ENCODE results near the gene TSPO2.

Gene TSPO2

DNA sequence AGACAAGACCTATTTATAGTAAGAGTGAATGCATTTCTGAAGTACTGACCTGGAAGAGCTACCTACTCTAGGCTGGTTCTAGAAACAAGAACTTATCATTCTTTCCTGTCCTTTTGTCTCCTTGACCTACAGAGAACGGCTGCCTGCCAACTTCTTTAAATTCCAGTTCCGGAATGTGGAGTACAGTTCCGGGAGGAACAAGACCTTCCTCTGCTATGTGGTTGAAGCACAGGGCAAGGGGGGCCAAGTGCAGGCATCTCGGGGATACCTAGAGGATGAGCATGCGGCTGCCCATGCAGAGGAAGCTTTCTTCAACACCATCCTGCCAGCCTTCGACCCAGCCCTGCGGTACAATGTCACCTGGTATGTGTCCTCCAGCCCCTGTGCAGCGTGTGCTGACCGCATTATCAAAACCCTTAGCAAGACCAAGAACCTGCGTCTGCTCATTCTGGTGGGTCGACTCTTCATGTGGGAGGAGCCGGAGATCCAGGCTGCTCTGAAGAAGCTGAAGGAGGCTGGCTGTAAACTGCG is 19.0 kb downstream of the TSPO2 start:
- TF ChIP-seq EZH2phosphoT487 (IDR thresholded peaks at IDR 0.05; ENCODE audit: borderline replicate concordance, low read length): no peak
- TF ChIP-seq, protein P1, sequence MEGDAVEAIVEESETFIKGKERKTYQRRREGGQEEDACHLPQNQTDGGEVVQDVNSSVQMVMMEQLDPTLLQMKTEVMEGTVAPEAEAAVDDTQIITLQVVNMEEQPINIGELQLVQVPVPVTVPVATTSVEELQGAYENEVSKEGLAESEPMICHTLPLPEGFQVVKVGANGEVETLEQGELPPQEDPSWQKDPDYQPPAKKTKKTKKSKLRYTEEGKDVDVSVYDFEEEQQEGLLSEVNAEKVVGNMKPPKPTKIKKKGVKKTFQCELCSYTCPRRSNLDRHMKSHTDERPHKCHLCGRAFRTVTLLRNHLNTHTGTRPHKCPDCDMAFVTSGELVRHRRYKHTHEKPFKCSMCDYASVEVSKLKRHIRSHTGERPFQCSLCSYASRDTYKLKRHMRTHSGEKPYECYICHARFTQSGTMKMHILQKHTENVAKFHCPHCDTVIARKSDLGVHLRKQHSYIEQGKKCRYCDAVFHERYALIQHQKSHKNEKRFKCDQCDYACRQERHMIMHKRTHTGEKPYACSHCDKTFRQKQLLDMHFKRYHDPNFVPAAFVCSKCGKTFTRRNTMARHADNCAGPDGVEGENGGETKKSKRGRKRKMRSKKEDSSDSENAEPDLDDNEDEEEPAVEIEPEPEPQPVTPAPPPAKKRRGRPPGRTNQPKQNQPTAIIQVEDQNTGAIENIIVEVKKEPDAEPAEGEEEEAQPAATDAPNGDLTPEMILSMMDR (IDR thresholded peaks at IDR 0.05; ENCODE audit: low read depth, low read length, poor library complexity, severe bottlenecking): no peak
- H3K4me3 ChIP-seq (ENCODE audit: low read length): no peak overlapping the region
- H3K27ac ChIP-seq (ENCODE audit: low read depth, low read length): no peak overlapping the region
- H3K79me2 ChIP-seq (ENCODE audit: control insufficient read depth, low read length): no peaks in the 10 kb centered on the region
- no peaks in the 10 kb centered on the region for H3K9me3 ChIP-seq (ENCODE audit: control insufficient read depth, insufficient read depth, low read length)
- H3K9me2 ChIP-seq (replicated peaks; ENCODE audit: control insufficient read depth, low read length): no peaks in the 10 kb centered on the region
- peaks cover 25% of the 10 kb centered on the region for H3K36me3 ChIP-seq (ENCODE audit: control insufficient read depth, low read length)
- H3K4me1 ChIP-seq (ENCODE audit: control insufficient read depth, low read length): no peaks in the 10 kb centered on the region
- H3K4me2 ChIP-seq (ENCODE audit: low read length): no peak overlapping the region
- no peaks in the 10 kb centered on the region for H3F3A ChIP-seq (ENCODE audit: control insufficient read depth, insufficient read depth)
- no peaks in the 10 kb centered on the region for H3K27me3 ChIP-seq (ENCODE audit: control insufficient read depth, low read length)
- no peaks in the 10 kb centered on the region for H4K20me1 ChIP-seq (ENCODE audit: control insufficient read depth, insufficient read depth, low read depth, low read length)

DNA sequence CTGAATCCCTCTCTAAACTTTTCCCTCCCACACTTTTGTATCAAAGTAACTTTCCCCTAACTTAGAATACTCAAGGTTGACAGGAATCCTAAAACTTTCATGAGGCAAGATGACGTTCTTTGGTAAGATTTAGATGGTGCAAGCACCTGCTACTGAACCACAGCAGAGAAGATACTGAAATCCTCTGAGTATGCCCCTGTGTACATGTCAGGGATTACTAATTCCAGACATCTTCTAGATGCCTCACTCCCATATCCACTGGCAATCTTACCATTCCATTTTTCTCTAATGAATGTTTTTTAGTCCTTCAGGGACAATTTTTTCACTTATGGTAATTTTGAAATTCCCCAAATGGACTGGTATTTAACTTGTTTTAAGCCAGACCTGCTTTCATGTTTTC is 19.8 kb downstream of the TSPO2 start:
- Histone ChIP-seq H3K36me3 (ENCODE audit: control insufficient read depth, low read length) (peaks cover 32% of the 10 kb centered on the region), H3K27ac (ENCODE audit: low read depth, low read length) (no peak overlapping the region), H3K4me3 (ENCODE audit: low read length) (no peak overlapping the region), H3K4me2 (ENCODE audit: low read length) (no peak overlapping the region), H3K79me2 (ENCODE audit: control insufficient read depth, low read length) (no peaks in the 10 kb centered on the region), H3K9me2 (replicated peaks; ENCODE audit: control insufficient read depth, low read length) (no peaks in the 10 kb centered on the region), H3K9me3 (ENCODE audit: control insufficient read depth, insufficient read depth, low read length) (no peaks in the 10 kb centered on the region), H3K27me3 (ENCODE audit: control insufficient read depth, low read length) (no peaks in the 10 kb centered on the region), H3F3A (ENCODE audit: control insufficient read depth, insufficient read depth) (no peaks in the 10 kb centered on the region), H3K4me1 (ENCODE audit: control insufficient read depth, low read length) (no peaks in the 10 kb centered on the region), H4K20me1 (ENCODE audit: control insufficient read depth, insufficient read depth, low read depth, low read length) (no peaks in the 10 kb centered on the region)
- TF ChIP-seq EZH2phosphoT487 (IDR thresholded peaks at IDR 0.05; ENCODE audit: borderline replicate concordance, low read length): no peak
- TF ChIP-seq, protein P1 (IDR thresholded peaks at IDR 0.05; ENCODE audit: low read depth, low read length, poor library complexity, severe bottlenecking): no peak

DNA sequence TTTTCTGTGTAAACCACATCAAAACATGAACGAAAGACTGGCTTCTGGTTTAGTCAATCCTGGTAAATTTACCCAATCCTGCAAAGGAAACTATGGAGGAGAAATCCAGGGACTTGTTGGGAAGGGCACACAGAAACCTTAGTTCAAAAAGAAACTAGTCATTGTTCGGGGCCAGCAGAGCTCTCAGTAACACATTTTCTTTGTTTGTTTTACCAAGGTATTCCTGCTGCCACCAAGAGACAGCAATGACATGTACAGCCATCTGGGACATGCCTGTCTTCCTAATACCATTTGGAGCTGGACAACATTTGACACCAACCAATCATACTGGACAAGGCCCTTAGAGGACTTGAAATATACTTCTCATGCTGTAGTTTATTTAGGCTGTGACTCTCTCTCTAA is 21.6 kb downstream of the TSPO2 start:
- H3K27ac ChIP-seq (ENCODE audit: low read depth, low read length): no peak overlapping the region

More for the DNA sequence above, 21.6 kb downstream of the TSPO2 start:
- H3K27me3 ChIP-seq (ENCODE audit: control insufficient read depth, low read length): no peaks in the 10 kb centered on the region
- H3K9me2 ChIP-seq (replicated peaks; ENCODE audit: control insufficient read depth, low read length): no peaks in the 10 kb centered on the region
- no peak overlapping the region for H3K4me2 ChIP-seq (ENCODE audit: low read length)
- H3K36me3 ChIP-seq (ENCODE audit: control insufficient read depth, low read length): peaks cover 49% of the 10 kb centered on the region
- 0 out of 2 replicates have a peak, but pooled peaks cover 5% of the 10 kb centered on the region for H3F3A ChIP-seq (ENCODE audit: control insufficient read depth, insufficient read depth)
- H3K4me3 ChIP-seq (ENCODE audit: low read length): no peak overlapping the region
- no peaks in the 10 kb centered on the region for H3K4me1 ChIP-seq (ENCODE audit: control insufficient read depth, low read length)
- no peak for TF ChIP-seq EZH2phosphoT487 (IDR thresholded peaks at IDR 0.05; ENCODE audit: borderline replicate concordance, low read length)
- TF ChIP-seq, protein P1 (IDR thresholded peaks at IDR 0.05; ENCODE audit: low read depth, low read length, poor library complexity, severe bottlenecking): no peak
- H4K20me1 ChIP-seq (ENCODE audit: control insufficient read depth, insufficient read depth, low read depth, low read length): no peaks in the 10 kb centered on the region
- H3K9me3 ChIP-seq (ENCODE audit: control insufficient read depth, insufficient read depth, low read length): no peaks in the 10 kb centered on the region
- no peaks in the 10 kb centered on the region for H3K79me2 ChIP-seq (ENCODE audit: control insufficient read depth, low read length)

Data from DOHH2 (cell line).